Measurements from ENCODE around the gene SLIT1. TPM values are rescaled to one million over a fixed set of nuclear protein-coding genes. Genes with fewer than 3 reads are reported as not detected.

The SLIT1 gene
- total RNA-seq, 1 donor from 2014 or later = 25.5 TPM

- no peak overlapping the region for H3K4me3 Mint-ChIP-seq (ENCODE audit: low read depth)
- TF ChIP-seq CTCF (IDR thresholded peaks at IDR 0.05; ENCODE audit: unreplicated experiment) = no peak
- H3K27me3 Mint-ChIP-seq = no peaks in the 10 kb centered on the region
- peaks cover 5% of the 10 kb centered on the region for H3K36me3 Mint-ChIP-seq (ENCODE audit: insufficient read depth)
- no peaks in the 10 kb centered on the region for H3K9me3 Mint-ChIP-seq (ENCODE audit: low read depth)
- peak overlapping the region; percentile 43 for H3K27ac Mint-ChIP-seq
- peaks cover 7% of the 10 kb centered on the region for H3K4me1 Mint-ChIP-seq (ENCODE audit: low read depth)
- DNase-seq (ENCODE audit: low spot score, unreplicated experiment) = no peak
These were observed 34.6 kb upstream of the SLIT1 start for GRCh38 chr10:97220355-97220754.

- no peaks in the 10 kb centered on the region for H3K9me3 Mint-ChIP-seq (ENCODE audit: low read depth)
- no peak overlapping the region for H3K27ac Mint-ChIP-seq
- no peak for TF ChIP-seq CTCF (IDR thresholded peaks at IDR 0.05; ENCODE audit: unreplicated experiment)
- H3K4me3 Mint-ChIP-seq (ENCODE audit: low read depth) = no peak overlapping the region
- peaks cover 4% of the 10 kb centered on the region for H3K36me3 Mint-ChIP-seq (ENCODE audit: insufficient read depth)
- no peaks in the 10 kb centered on the region for H3K27me3 Mint-ChIP-seq
- DNase-seq (ENCODE audit: low spot score, unreplicated experiment) = no peak
- H3K4me1 Mint-ChIP-seq (ENCODE audit: low read depth) = peaks cover 2% of the 10 kb centered on the region
These were observed 31.5 kb upstream of the SLIT1 start for GRCh38 chr10:97217299-97217698.

- Mint-ChIP-seq H3K4me3 (ENCODE audit: low read depth) (no peak overlapping the region), H3K36me3 (ENCODE audit: insufficient read depth) (peaks cover 4% of the 10 kb centered on the region), H3K27me3 (no peaks in the 10 kb centered on the region), H3K4me1 (ENCODE audit: low read depth) (no peaks in the 10 kb centered on the region), H3K9me3 (ENCODE audit: low read depth) (no peaks in the 10 kb centered on the region), H3K27ac (no peak overlapping the region)
- DNase-seq (ENCODE audit: low spot score, unreplicated experiment) = no peak
- TF ChIP-seq CTCF (IDR thresholded peaks at IDR 0.05; ENCODE audit: unreplicated experiment) = no peak
These were observed 30.0 kb upstream of the SLIT1 start for GRCh38 chr10:97215619-97216260.

GRCh38 chr10:97213431-97213830, 27.7 kb upstream of the SLIT1 start:
- H3K27ac Mint-ChIP-seq = no peak overlapping the region
- DNase-seq (ENCODE audit: low spot score, unreplicated experiment) = no peak
- no peak overlapping the region for H3K4me3 Mint-ChIP-seq (ENCODE audit: low read depth)
- TF ChIP-seq CTCF (IDR thresholded peaks at IDR 0.05; ENCODE audit: unreplicated experiment) = no peak
- H3K9me3 Mint-ChIP-seq (ENCODE audit: low read depth) = no peaks in the 10 kb centered on the region
- no peaks in the 10 kb centered on the region for H3K36me3 Mint-ChIP-seq (ENCODE audit: insufficient read depth)
- peaks cover 3% of the 10 kb centered on the region for H3K4me1 Mint-ChIP-seq (ENCODE audit: low read depth)
- H3K27me3 Mint-ChIP-seq = no peaks in the 10 kb centered on the region

- no peak for TF ChIP-seq CTCF (IDR thresholded peaks at IDR 0.05; ENCODE audit: unreplicated experiment)
- H3K4me3 Mint-ChIP-seq (ENCODE audit: low read depth) = no peak overlapping the region
- peaks cover 2% of the 10 kb centered on the region for H3K27me3 Mint-ChIP-seq
- peaks cover 3% of the 10 kb centered on the region for H3K4me1 Mint-ChIP-seq (ENCODE audit: low read depth)
- DNase-seq (ENCODE audit: low spot score, unreplicated experiment) = no peak
- H3K27ac Mint-ChIP-seq = no peak overlapping the region
- H3K36me3 Mint-ChIP-seq (ENCODE audit: insufficient read depth) = no peaks in the 10 kb centered on the region
- H3K9me3 Mint-ChIP-seq (ENCODE audit: low read depth) = no peaks in the 10 kb centered on the region
These were observed 25.5 kb upstream of the SLIT1 start for GRCh38 chr10:97211229-97211628.
